ENCODE data around the gene CADM4. TPM values are rescaled to one million over a fixed set of nuclear protein-coding genes. Genes with fewer than 3 reads are reported as not detected.

CADM4 gene
- total and polyA plus RNA-seq, 2 donors (not counting 1 experiment from before 2014, with no cell fraction given) = 0.21 to 0.42 TPM

- H4K20me1 ChIP-seq (ENCODE audit: control insufficient read depth, insufficient read depth, low read length, poor library complexity, severe bottlenecking) = peaks cover 5% of the 10 kb centered on the region
- DNase-seq (no peak), ATAC-seq (ENCODE audit: low read depth) (no peak)
- peaks cover 18 to 40% of the 10 kb centered on the region in 2 donors for H3K4me1 ChIP-seq (ENCODE audit: control insufficient read depth in 2 of 2, insufficient read depth in 2 of 2, low read length in 2 of 2)
- Mint-ChIP-seq H3K9me3 (ENCODE audit: insufficient read depth) (no peaks in the 10 kb centered on the region), H3K27ac (no peak overlapping the region), H3K27me3 (no peaks in the 10 kb centered on the region), H3K4me3 (no peak overlapping the region), H3K4me1 (peaks cover 40% of the 10 kb centered on the region)
- intact Hi-C loops (cut with micrococcal nuclease) = no loop called here
- TF ChIP-seq CTCF (IDR thresholded peaks at IDR 0.05) = no peak
- TF ChIP-seq EZH2 (IDR thresholded peaks at IDR 0.05; ENCODE audit: borderline replicate concordance, insufficient read depth, low read depth, low read length, poor library complexity, severe bottlenecking) = no peak
- H3K79me2 ChIP-seq (ENCODE audit: control insufficient read depth, insufficient read depth, low read length) = peaks cover 52% of the 10 kb centered on the region
- ChIA-PET POLR2A (no interaction called here), CTCF (interaction anchor here (1.2 to 1.3 kb wide), 2 partner anchors 28 to 44 kb away, joined by 3 to 6 read pairs; no protein-coding TSS in a partner anchor)
- H2AFZ ChIP-seq (ENCODE audit: insufficient read depth, low read depth, low read length, poor library complexity, severe bottlenecking) = no peak overlapping the region
- H3K9me3 ChIP-seq (ENCODE audit: control extremely low read depth in 1 of 3, control insufficient read depth in 2 of 3, insufficient read depth in 1 of 3, low read length in 2 of 3) = no peaks in the 10 kb centered on the region
- 96% methylated on average over 19 of the region's 19 CpGs for WGBS (ENCODE audit: insufficient coverage)
- no peak overlapping the region for H3K4me2 ChIP-seq (replicated peaks; ENCODE audit: low read depth, low read length, poor library complexity, severe bottlenecking)
- H3K27ac ChIP-seq (ENCODE audit: low read length in 2 of 2) = no peak overlapping the region
- peaks cover 0 to 34% of the 10 kb centered on the region in 2 experiments for H3K36me3 ChIP-seq (replicated peaks in 1 of 2; ENCODE audit: control extremely low read depth in 1 of 2, control insufficient read depth in 1 of 2, extremely low read depth in 1 of 2, insufficient read depth in 2 of 2, low read length in 1 of 2)
- no peak overlapping the region for H3K9ac ChIP-seq (ENCODE audit: low read length)
- no peak overlapping the region for H3K4me3 ChIP-seq (ENCODE audit: control extremely low read depth in 1 of 5, extremely low read depth in 1 of 5, insufficient read depth in 1 of 5, low read depth in 2 of 5, low read length in 4 of 5)
- no peaks in the 10 kb centered on the region for H3K27me3 ChIP-seq (replicated peaks in 1 of 4; ENCODE audit: control extremely low read depth in 1 of 4, control insufficient read depth in 3 of 4, insufficient read depth in 4 of 4, low read length in 3 of 4)
Observed at GRCh38 chr19:43598445-43599240, 41.0 kb downstream of the CADM4 start.

GRCh38 chr19:43597876-43598275 is 41.8 kb downstream of the CADM4 start:
- H3K4me1 Mint-ChIP-seq = peaks cover 44% of the 10 kb centered on the region
- intact Hi-C loops (cut with micrococcal nuclease) = no loop called here
- peak overlapping the region; percentile 79 for H3K4me2 ChIP-seq (replicated peaks; ENCODE audit: low read depth, low read length, poor library complexity, severe bottlenecking)
- no peak overlapping the region for H3K4me3 ChIP-seq (ENCODE audit: control extremely low read depth in 1 of 5, extremely low read depth in 1 of 5, insufficient read depth in 1 of 5, low read depth in 2 of 5, low read length in 4 of 5)
- H3K9me3 ChIP-seq (ENCODE audit: control extremely low read depth in 1 of 3, control insufficient read depth in 2 of 3, insufficient read depth in 1 of 3, low read length in 2 of 3) = no peaks in the 10 kb centered on the region
- H3K27ac Mint-ChIP-seq = peak overlapping the region; percentile 99
- TF ChIP-seq CTCF (IDR thresholded peaks at IDR 0.05) = no peak
- no peak for TF ChIP-seq EZH2 (IDR thresholded peaks at IDR 0.05; ENCODE audit: borderline replicate concordance, insufficient read depth, low read depth, low read length, poor library complexity, severe bottlenecking)
- peak overlapping the region; percentile 98 for H3K4me3 Mint-ChIP-seq
- no peak for DNase-seq
- POLR2A ChIA-PET = no interaction called here
- H3K9ac ChIP-seq (ENCODE audit: low read length) = no peak overlapping the region
- H3K9me3 Mint-ChIP-seq (ENCODE audit: insufficient read depth) = no peaks in the 10 kb centered on the region
- H3K27me3 ChIP-seq (replicated peaks in 1 of 4; ENCODE audit: control extremely low read depth in 1 of 4, control insufficient read depth in 3 of 4, insufficient read depth in 4 of 4, low read length in 3 of 4) = no peaks in the 10 kb centered on the region
- peaks cover 16 to 38% of the 10 kb centered on the region in 2 donors for H3K4me1 ChIP-seq (ENCODE audit: control insufficient read depth in 2 of 2, insufficient read depth in 2 of 2, low read length in 2 of 2)
- peaks cover 59% of the 10 kb centered on the region for H3K79me2 ChIP-seq (ENCODE audit: control insufficient read depth, insufficient read depth, low read length)
- CTCF ChIA-PET = interaction anchor here (1.1 to 7.5 kb wide), 4 partner anchors 23 to 151 kb away, joined by 3 to 126 read pairs (median 26); no protein-coding TSS in a partner anchor
- H4K20me1 ChIP-seq (ENCODE audit: control insufficient read depth, insufficient read depth, low read length, poor library complexity, severe bottlenecking) = peaks cover 5% of the 10 kb centered on the region
- peak overlapping the region in 1 of 2 donors; percentile 34 for H3K27ac ChIP-seq (ENCODE audit: low read length in 2 of 2)
- peaks cover 0 to 41% of the 10 kb centered on the region in 2 experiments for H3K36me3 ChIP-seq (replicated peaks in 1 of 2; ENCODE audit: control extremely low read depth in 1 of 2, control insufficient read depth in 1 of 2, extremely low read depth in 1 of 2, insufficient read depth in 2 of 2, low read length in 1 of 2)
- no peaks in the 10 kb centered on the region for H3K27me3 Mint-ChIP-seq
- 42% methylated on average over 4 of the region's 5 CpGs for WGBS (ENCODE audit: insufficient coverage)
- H2AFZ ChIP-seq (ENCODE audit: insufficient read depth, low read depth, low read length, poor library complexity, severe bottlenecking) = no peak overlapping the region
- ATAC-seq (ENCODE audit: low read depth) = no peak
